HL-60 (cell line): ENCODE data around the gene LYSMD3.

Experiments
- DNase-seq, 2 experiments: peaks; one replicate each; pipeline ENCODE4 v3.0.0-alpha.2; 2010 to 2020; ENCODE audit warnings: low read depth in 1 of 2, low spot score in 1 of 2
- H3K27ac ChIP-seq: fragments of 250-450 bp; sonication (Bioruptor Pico); replicated peaks from 2 replicates; pipeline ENCODE4 v1.5.1; 2020; ENCODE audit warnings: mild to moderate bottlenecking, moderate library complexity
- H3K27me3 ChIP-seq: fragments of 250-450 bp; sonication (Bioruptor Pico); 2 replicates; pipeline ENCODE4 v1.5.1; 2021; ENCODE audit warnings: mild to moderate bottlenecking, moderate library complexity; ENCODE audit not compliant: insufficient read depth, poor library complexity, severe bottlenecking
- H3K4me3 ChIP-seq: replicated peaks from 2 replicates; pipeline ENCODE4 v1.5.1; 2011; ENCODE audit warnings: mild to moderate bottlenecking, control low read depth, low read length; ENCODE audit not compliant: insufficient read depth
- GABPA ChIP-seq: IDR thresholded peaks from 2 replicates; pipeline ENCODE4 v1.6.1; 2012; ENCODE audit warnings: low read depth
- POLR2AphosphoS5 ChIP-seq: IDR thresholded peaks from 2 replicates; pipeline ENCODE4 v1.6.1; 2012; ENCODE audit warnings: low read depth
- SPI1 ChIP-seq: IDR thresholded peaks from 2 replicates; pipeline ENCODE4 v1.6.1; 2012; ENCODE audit warnings: low read depth, mild to moderate bottlenecking, borderline replicate concordance
- TF ChIP-seq, protein P1 (sequence below): IDR thresholded peaks from 2 replicates; pipeline ENCODE4 v1.6.1; 2012; ENCODE audit warnings: low read depth; ENCODE audit not compliant: insufficient replicate concordance
- TF ChIP-seq, protein P2 (sequence below): IDR thresholded peaks from one replicate; pipeline ENCODE4 v1.5.1; 2011; ENCODE audit warnings: low read length, control low read depth, inconsistent platforms; ENCODE audit not compliant: insufficient read depth

The LYSMD3 gene

DNA sequence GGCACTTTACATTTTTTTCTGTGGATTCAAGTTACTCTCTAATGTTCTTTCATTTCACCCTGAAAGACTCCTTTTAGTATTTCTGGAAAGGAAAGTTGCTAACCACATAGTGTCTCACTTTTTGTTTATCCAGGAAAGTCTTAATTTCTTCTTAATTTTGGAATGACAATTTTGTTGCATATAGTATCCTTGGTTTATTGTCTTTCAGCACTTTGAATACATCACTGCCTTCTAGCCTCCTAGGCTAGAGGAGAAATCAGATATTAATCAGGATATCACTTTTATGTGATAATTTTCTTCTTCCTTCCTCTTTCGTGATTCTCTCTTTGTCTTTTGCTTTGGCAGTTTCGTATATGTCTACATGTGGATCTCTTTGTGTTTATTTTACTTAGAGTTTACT is 40.6 kb upstream of the LYSMD3 start:
- DNase-seq, result no peak
- TF ChIP-seq, protein P1, sequence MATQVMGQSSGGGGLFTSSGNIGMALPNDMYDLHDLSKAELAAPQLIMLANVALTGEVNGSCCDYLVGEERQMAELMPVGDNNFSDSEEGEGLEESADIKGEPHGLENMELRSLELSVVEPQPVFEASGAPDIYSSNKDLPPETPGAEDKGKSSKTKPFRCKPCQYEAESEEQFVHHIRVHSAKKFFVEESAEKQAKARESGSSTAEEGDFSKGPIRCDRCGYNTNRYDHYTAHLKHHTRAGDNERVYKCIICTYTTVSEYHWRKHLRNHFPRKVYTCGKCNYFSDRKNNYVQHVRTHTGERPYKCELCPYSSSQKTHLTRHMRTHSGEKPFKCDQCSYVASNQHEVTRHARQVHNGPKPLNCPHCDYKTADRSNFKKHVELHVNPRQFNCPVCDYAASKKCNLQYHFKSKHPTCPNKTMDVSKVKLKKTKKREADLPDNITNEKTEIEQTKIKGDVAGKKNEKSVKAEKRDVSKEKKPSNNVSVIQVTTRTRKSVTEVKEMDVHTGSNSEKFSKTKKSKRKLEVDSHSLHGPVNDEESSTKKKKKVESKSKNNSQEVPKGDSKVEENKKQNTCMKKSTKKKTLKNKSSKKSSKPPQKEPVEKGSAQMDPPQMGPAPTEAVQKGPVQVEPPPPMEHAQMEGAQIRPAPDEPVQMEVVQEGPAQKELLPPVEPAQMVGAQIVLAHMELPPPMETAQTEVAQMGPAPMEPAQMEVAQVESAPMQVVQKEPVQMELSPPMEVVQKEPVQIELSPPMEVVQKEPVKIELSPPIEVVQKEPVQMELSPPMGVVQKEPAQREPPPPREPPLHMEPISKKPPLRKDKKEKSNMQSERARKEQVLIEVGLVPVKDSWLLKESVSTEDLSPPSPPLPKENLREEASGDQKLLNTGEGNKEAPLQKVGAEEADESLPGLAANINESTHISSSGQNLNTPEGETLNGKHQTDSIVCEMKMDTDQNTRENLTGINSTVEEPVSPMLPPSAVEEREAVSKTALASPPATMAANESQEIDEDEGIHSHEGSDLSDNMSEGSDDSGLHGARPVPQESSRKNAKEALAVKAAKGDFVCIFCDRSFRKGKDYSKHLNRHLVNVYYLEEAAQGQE, result no peak
- TF ChIP-seq, protein P2, sequence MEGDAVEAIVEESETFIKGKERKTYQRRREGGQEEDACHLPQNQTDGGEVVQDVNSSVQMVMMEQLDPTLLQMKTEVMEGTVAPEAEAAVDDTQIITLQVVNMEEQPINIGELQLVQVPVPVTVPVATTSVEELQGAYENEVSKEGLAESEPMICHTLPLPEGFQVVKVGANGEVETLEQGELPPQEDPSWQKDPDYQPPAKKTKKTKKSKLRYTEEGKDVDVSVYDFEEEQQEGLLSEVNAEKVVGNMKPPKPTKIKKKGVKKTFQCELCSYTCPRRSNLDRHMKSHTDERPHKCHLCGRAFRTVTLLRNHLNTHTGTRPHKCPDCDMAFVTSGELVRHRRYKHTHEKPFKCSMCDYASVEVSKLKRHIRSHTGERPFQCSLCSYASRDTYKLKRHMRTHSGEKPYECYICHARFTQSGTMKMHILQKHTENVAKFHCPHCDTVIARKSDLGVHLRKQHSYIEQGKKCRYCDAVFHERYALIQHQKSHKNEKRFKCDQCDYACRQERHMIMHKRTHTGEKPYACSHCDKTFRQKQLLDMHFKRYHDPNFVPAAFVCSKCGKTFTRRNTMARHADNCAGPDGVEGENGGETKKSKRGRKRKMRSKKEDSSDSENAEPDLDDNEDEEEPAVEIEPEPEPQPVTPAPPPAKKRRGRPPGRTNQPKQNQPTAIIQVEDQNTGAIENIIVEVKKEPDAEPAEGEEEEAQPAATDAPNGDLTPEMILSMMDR, result no peak
- no peak for TF ChIP-seq POLR2AphosphoS5
- TF ChIP-seq SPI1, result no peak
- TF ChIP-seq GABPA, result no peak
- Histone ChIP-seq H3K27ac (no peak overlapping the region), H3K27me3 (no peaks in the 10 kb centered on the region), H3K4me3 (no peak overlapping the region)

DNA sequence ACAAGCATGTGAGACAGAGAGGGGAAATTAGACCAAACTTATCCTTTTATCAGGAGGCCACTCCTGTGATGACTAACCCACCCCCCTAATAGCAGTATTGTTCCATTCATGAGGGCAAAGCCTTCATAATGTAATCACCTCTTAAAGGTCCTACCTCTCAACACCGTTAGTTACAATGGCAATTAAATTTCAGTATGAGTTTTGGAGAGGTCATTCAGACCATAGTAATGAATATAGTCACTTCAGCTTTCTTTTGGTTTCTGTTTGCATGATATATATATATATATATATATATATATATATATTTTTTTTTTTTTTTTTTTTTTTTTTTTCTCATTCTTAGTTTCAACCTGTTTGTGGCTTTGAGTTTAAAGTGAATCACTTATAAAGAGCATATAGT is 39.7 kb upstream of the LYSMD3 start:
- Histone ChIP-seq H3K27me3 (no peaks in the 10 kb centered on the region), H3K27ac (no peak overlapping the region), H3K4me3 (no peak overlapping the region)
- DNase-seq, result no peak
- TF ChIP-seq, protein P2, result no peak
- TF ChIP-seq, protein P1, result no peak
- TF ChIP-seq GABPA (no peak), POLR2AphosphoS5 (no peak), SPI1 (no peak)

DNA sequence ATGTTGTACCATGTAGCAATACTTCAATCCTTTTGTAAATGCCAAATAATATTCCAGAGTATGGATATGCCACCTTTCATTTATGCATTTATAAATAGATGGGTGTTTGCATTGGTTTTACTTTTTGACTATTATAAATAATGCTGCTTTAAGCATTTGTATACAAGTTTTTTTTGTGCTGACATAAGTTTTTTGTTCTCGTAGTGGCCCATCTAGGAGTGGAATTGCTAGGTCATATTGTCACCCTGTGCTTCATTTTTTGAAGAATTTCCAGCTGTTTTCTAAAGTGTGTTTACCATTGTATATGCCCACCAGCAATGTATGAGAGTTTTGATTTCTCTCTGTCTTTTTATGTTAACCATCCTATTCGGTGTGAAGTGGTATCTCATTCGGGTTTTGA is 36.1 kb upstream of the LYSMD3 start:
- Histone ChIP-seq H3K4me3 (no peak overlapping the region), H3K27me3 (peaks cover 3% of the 10 kb centered on the region), H3K27ac (no peak overlapping the region)
- TF ChIP-seq, protein P1, result no peak
- TF ChIP-seq, protein P2, result no peak
- TF ChIP-seq POLR2AphosphoS5 (no peak), GABPA (no peak), SPI1 (no peak)
- no peak for DNase-seq
